Measurements from ENCODE around the gene SLC12A7.
"Not testable (repeated sequence)": the region's sequence is repeated elsewhere in the genome, so short reads cannot be mapped to it uniquely, and the experiment has no call there.

The SLC12A7 gene

DNA sequence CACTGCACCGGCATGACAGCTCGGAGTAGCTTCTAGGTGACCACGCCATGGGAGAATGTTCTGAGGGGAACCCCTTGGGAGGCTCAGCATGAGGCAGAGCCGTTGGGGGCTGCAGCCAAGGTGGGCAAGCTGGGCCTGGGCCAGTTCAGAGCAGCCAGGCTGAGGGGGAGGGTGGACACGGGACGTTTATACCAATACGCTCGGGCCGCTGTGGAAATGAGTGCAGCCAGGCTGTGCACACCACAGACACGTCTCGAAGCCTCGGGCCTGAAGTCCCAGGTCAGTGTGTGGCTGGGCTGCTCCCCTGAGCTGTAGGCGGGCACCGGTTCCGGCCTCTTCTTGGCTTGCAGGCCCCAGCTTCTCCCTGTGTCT, 28.9 kb upstream of the SLC12A7 start:
- no peak for DNase-seq (ENCODE audit: low spot score)

DNA sequence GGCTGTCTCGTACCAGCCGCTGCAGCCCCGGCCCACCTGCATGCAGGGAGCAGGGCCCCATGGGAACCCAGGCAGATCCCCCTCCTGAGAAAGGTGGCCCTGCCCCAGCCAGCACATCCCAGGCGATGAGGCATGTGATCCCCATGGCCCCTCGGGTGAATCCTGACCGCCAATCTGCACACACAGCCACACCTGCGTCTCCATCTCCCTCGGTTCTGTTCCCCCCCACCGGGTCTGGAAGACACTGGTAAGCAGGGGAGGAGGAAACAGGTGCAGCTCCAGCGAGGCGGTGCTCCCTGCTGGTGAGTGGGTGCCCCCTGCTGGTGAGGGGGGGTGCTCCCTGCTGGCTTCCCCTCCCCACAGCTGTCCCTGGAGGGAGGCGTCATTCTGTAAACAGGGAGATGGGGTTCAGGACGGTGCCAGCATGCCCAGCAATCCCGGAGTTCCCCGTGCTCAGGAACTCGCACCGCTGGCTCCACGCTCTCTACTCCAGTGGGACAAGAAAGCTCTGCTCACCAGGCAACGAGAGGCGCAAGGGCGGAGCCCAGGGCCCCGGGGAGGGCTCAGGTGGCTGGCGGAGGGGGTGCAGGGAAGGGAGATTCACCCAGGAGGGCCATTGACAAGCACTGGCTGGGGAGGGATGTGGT, 28.4 kb upstream of the SLC12A7 start:
- no peak for DNase-seq (ENCODE audit: low spot score)

DNA sequence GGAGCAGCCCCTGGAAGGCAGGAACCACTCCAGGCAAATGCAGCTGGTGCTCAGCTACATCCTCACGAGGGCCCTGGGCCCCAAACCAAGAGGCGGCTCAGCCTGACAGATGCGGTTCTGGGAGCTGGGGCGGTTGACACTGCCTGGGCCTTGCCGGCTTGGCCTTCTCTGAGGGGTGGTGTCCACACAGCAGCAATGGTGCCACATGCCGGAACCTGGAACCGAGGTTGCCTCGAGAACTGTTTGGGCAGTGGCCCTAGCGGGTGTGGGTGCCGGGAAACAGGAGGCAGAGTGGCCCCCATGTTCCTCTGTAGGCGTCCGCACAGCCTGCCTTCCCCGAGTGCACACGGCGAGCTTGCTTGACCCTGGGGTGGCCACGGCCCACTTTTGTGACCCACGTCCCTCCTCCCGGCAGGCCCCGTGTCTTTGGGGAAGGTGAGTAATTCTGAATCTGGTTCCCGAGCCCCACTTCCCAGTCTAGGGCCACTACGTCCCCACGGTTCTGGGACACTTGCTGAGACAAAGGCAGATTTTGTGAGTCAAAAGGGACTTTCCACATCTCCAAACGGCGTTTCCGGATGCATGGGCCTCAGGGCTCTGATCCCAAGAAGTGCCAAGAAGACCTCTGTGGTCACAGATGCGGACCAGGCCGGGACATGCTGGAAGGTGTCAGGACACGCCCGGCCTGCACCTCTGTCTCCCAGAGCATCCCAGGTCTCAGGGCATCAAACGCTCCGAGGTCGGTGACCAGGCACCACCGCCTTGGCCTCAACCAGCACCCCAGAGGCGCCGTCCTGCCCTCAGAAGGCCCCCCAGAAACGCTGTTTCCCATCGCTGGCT, 27.7 kb upstream of the SLC12A7 start:
- DNase-seq (ENCODE audit: low spot score): no peak

DNA sequence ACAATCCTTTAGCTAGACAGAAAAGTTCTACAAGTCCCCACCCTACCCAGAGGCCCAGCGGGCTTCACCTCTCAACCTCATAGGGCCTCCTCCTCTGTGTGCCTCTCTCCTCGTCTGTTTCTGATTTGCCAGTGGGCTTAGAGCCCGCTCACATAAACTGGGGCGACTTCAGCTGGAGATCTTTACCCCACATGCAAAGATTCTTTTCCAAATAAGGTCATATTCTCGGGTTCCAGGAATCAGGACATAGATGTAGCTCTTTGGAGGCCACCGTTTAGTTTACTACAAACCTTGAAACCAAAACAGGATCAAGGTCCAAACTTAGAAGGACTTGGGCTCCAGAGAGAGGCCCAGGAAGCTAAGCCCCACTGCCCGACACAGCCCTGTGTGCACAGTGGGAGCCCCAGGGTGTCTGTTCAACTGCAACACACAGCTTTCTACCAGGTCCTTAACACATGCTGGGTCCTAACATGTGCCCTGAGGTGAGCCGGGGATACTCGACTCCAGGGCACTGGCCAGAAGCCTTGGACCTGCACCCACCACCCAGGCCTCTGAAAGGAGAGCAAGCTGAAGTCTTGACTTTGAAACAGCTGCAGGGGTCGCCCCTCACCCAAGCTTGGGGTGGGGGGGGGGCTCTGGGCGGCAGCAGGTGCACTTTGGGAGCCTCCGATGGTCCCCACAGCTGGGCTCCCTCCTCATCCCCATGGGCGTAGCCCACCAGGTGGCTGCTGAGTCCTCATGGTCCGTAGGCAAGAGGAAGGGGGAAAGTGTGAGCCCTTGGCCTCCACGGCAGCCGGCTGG, 26.8 kb upstream of the SLC12A7 start:
- no peak for DNase-seq (ENCODE audit: low spot score)

DNA sequence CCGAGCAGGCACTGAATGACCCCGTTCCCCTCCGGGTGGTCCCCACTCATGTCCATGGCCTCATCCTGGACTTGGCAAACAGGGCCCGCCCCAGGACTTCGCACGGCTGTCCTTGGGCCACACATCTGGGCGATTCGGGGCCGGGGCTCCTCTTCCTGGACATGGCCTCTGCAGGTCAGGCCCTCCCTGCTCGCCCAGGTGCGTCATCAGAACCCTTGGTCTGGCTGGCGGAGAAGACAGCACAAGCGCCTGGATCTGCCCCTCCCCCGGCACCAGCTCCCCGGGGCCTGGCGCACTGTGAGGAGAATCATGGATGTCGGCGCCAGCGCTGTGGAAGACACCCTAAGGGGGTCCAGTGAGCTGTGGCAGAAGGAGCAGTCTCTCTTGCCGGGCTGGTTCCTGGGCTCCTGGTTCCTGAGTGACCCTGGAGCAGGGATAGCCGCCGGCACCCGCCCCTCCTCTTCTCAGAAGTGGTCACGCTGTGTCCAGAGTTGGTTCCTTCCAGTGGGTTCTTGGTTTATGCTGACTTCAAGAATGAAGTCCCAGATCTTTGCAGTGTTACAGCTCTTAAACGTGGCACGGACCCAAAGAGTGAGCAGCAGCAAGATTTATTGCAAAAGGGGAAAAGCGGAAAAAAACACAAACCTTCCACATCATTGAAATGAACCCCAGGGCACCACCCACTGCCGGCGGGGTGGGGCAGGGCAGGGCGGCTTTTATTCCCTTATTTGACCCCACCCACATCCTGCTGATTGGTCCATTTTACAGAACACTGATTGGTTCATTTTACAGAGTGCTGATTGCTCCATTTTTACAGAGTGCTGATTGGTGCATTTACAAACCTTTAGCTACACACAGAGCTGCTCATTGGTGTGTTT, 25.9 kb upstream of the SLC12A7 start:
- no peak for DNase-seq (ENCODE audit: low spot score)

DNA sequence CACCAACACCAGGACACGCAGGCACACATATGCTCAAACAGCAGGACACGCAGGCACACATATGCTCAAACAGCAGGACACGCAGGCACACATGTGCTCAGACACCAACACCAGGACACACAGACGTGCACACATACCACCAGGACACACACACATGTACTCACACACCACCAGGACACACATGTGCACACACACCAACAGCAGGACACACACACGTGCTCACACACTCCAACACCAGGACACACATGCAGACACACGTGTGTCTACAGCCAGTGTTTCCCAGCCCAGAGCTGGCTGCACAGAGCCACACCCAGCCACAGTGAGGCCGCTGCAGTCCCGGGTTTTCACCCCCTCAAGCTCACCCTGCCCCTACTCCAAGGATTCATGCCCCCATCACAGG, 25.0 kb upstream of the SLC12A7 start:
- no peak for DNase-seq (ENCODE audit: low spot score)

DNA sequence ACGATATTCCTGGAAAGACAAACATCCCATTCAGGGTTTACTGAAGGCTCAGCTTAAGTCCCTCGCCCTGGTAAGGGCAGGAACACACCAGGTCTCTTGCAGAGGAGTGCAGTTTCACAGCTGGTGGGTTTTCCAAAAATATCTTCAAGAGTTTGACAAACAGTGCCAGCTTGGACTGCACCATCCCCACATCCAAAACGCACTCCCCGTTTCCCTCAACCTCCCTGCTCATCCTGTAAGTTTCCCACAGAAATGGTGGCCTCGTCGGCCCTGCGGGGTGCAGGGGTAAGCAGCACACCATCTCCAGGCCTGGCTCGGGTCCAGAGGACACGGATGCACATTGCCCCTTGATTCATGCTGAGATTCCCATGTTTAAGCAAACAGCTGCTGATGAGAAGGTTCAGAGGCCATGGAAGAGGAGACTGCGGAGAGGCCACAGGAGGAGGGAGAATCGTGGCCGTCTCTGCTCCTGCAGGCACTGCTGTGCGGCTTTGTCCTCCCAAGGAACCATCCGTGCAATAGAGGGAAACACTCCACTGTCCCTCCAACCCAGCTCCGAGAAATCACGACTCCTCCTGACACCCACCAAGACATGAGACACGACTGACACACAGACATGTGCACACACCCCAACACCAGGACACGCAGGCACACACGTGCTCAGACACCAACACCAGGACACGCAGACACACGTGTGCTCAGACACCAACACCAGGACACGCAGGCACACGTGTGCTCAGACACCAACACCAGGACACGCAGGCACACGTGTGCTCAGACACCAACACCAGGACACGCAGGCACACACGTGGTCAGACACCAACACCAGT, 24.0 kb upstream of the SLC12A7 start:
- no peak for DNase-seq (ENCODE audit: low spot score)

DNA sequence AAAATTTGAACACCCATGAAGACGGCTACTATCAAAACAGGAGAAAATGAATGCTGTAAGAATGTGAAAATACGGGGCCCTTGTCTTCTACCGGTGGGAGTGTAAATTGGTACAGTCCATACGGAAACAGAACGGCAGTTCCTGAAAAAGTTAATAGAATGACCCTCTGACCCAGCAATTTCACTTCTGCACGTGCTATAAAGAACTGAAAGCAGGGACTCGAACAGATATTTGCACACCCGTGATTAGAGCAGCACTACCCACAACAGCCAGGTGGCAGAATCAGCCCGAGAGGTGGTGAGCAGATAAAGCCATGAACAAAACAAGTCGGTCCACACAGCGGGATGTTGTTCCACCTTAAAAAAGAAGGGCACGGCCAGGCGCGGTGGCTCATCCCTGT, 22.6 kb upstream of the SLC12A7 start:
- no peak for DNase-seq (ENCODE audit: low spot score)

DNA sequence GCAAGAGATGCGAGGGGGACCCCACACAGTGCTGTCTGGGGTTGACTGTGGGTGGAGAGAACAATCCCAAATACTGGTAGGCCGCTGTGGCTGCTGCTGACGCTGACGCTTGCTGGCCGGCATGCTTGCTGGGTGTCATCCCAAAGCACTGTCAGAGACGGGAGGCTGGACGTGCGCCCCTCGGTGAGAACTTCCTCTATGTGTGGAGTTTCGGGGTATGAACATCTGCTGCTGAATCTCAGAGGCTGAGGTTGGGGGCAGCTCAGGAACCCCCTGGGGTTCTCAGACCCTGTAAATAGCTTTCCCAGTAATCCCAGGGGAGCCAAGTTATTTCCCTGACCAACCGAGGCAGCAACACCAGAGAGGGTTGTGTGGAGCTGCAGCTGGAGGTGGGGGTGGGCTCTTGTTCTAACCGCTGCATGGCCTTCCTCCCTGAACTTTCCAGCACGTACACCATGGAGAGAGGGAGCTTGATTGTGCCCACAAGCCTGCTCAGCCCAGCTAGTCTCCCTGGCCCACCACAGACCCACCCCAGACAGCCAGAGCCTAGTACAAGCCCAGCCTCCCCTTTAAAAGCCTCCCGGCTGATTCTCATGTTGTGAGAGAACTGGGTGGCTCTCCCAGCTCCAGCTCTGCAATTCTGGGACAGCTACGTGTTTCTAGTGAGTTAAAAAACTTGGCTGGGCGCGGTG, 21.8 kb upstream of the SLC12A7 start:
- no peak for DNase-seq (ENCODE audit: low spot score)

DNA sequence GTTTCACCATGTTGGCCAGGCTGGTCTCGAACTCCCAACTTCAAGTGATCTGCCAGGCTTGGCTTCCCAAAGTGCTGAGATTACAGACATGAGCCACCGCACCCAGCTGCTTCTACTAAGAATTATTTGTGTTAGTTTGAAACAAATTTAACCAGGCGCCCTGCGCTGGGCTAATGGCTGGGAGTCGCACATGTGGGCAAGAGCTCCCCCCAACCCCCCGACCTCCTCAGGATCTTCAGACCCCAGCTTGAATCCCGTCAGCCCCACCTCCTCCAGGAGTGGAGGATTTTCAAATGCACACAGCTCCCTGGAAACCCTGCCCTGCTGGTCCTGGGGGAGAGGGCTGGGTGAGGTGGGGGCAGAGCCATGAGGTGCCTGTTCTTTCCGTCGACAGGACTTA, 21.2 kb upstream of the SLC12A7 start:
- no peak for DNase-seq (ENCODE audit: low spot score)

DNA sequence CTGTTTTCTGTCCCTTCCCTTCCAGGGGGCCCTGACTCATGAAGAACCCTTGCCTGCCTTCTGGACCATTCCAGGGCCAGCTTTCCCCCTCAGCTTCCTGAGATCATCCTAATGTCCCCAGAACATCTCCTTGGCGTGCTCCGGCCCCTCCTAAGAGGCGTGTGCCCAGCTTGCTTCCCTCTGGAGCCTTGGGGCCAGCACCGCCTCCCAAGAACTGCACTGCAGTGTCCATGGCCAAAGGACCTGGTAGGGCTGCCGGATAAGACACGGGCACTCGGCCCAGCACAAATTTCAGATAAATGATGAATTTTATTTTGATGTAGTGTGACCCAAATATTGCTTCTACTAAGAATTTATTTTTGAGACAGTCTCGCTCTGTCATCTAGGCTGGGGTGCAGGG, 20.7 kb upstream of the SLC12A7 start:
- DNase-seq (ENCODE audit: low spot score): no peak

DNA sequence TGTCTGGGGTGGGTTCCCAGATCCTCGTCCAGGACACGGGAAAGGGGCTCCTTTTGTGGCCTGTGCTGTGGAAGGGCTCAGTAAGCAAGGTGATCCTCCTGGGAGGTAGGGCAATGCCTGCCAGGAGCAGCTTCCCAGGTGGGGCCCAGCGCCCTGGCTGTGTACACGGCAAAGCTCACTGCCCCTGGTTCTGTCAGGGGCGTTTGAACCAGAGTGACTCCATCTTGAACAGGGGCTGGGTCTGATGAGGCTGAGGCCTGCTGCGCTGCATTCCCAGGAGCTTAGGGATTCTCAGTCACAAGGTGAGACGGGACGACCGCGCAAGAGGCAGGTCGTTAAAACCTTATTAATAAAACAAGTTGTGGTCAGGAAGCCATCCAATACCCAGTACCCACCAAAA, 19.9 kb upstream of the SLC12A7 start:
- DNase-seq (ENCODE audit: low spot score): no peak

DNA sequence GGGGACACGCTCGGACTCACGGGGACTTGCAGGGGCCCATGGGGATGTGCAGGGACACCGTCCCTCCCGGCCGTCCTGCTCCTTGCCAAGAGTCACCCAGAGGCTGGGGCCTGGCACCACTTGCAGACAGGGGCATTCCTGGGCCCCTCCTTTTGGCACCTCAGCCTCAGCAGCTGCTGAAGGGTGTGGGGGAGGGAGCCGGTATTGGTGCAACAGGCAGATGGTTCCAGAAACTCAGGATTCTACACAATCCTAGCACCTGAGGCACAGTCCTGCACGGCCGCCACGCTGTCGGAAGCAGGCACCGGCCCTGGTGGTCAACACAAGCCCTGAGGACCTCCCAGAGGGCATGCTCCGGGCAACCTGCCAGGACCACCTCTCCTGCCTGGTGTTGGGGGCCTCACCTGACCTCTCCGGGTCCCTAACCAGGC, 19.3 kb upstream of the SLC12A7 start:
- DNase-seq (ENCODE audit: low spot score): no peak

DNA sequence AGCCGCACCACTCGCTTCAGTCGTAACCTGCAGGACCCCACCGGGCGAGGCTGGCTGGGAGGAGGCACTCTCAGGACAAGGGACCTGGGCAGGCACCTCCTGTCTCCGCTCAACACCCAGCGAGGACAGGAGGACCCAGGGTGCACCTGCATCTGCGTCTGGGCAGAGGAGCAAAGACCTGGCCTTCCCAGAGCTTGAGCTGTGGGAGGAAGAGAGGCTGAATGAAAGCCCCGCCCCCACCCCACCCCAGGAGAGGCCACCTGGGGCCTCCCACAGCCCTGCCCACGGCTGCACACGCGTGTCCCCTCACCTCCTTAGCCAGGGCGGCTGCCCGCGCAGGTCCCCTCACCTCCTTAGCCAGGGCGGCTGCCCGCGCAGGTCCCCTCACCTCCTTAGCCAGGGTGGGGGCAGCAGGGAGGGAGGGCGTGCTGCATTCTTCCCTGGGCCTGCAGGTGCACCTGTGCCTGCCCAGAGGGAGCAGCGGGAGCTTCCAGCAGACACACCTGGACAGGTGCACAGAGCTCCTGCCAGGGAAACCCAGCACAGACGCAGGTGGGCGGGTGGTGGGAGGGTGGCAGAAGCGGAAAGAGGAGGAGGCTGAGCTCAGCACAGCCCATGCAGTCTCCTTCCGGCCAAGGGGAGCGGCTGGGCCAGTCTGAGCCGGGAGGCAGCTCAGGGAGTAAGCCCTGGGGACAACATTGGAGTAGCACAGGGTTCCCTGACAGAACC, 18.5 kb upstream of the SLC12A7 start:
- no peak for DNase-seq (ENCODE audit: low spot score)

DNA sequence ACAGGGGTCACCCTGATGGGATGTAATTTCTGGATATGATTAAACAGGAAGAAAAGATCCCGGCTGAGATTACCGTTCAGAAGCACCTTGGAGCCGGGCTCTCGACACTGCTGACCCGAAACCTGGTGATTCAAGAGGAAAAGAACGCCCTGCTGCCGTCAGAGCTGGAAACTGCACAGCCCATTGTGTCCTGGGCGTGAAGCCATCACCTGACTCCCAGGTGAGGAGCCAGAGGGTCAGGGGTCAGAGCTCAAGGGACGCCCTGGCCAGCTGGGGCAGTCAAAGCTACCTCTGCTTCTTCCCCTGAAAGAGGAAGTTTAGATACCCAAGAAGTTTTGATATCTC, 17.8 kb upstream of the SLC12A7 start:
- no peak for DNase-seq (ENCODE audit: low spot score)

DNA sequence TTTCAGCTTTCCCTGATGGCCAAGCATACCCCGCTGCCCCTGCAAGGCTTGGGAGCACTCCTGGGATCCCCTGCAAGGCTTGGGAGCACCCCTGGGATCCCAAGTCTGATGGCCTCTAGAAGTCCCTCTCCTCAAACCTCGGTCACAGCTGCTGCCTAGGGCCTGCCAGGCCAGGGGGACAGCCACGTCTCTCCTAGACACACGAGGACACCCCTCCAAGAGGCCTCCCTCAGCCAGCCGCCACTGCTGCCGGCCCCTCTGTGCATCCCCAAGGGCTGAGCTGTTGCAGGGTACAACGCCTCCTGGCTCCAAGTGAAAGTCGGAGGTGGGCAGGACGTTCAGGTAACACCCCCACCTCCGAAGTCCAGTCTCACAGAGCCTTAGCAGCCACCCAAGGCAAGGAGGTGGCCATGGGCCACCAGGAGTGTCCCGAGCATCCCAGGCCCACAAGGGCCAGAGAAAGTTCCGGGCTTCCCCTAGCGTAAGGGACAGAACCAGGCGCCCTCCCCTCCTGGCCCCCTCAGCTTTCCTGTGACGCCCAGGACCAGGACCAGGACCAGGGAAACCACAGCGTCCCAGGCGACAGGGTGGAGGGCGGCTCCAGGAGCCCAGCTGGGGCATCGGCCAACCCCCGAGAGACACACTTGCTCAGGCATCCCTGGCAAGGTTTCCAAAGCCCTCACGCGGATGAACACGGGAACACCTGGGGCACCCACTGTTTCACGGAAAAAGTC, 17.3 kb upstream of the SLC12A7 start:
- no peak for DNase-seq (ENCODE audit: low spot score)

DNA sequence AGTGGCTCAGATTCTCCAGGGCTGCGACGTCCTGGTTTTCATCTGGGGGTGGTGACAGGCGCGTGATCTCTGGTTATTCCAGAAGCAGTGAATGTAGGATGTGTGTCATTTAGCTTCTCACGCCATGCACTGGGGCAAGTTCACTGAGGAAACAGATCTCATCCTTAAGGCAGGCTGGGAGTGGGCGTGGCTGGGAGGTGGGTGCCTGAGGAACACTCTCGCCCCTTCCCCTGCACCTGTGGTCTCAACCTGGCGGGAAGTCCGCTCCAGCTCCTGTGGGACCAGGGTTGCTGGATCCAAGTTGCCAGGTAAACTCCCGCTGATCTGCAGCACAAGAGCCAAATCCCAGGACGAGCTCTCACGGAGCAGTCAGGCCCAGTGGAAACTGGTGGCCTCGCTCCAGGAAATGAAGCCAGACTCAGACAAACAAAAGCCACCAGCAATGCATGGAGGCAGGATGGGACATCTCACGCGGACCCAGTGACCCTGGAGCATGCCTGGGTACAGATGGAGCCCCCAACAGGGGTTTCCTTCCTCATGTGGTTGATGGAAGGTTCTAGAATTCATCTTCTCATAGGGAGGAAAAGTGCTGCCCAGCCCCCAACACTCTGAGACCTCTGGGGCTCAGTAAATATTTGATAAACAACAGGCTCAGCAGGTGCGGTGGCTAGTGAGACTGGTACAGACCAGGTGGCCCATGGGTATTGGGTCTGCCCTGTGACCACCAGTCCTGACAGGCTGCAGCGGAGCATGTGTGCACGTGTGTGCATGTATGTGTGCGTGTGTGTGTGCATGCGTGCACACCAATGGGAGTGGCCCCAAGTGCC, 16.3 kb upstream of the SLC12A7 start:
- no peak for DNase-seq (ENCODE audit: low spot score)

DNA sequence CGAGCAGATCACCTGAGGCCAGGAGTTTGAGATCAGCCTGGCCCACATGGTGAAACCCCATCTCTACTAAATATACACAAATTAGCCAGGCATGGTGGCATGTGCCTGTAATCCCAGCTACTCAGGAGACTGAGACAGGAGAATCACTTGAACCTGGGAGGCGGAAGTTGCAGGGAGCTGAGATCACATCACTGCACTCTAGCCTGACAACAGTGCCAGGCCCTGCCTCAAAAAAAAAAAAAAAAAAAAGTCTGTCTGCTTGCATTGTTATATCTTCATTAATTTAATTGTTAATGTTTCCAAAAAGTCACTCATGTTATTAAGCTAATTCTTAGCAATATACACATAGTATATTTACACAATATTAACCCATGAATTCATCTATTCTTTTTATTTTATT, 13.8 kb upstream of the SLC12A7 start:
- DNase-seq (ENCODE audit: low spot score): not testable (repeated sequence)
